ENCODE results near the gene RAB11FIP4.

DNA sequence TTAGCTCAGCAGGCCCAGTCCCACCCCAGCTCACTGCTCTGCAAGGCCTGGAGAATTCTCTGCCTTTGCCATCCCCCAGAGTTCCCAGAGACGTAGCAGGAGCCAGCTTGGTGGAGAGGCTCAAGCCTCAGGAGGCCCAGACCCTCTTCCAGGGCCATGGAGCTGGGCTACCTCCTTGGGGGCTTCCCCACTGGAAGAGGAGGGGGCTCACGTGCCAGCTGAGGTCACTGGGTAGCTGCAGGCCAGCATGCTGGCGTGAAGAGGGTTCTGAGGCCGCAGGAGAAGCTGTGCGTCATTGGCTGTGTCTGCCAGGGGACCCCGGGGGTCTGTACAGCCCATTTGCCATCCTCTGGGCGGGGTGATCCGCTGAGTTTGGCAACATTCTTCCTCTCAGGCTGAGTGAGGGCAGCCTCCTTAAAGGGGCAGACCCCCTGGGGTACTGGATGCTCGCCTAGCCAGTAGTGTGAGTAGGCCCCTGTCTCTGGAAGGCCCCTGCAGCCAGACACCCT is 131.6 kb downstream of the RAB11FIP4 start:
- TF ChIP-seq EZH2 (IDR thresholded peaks at IDR 0.05; ENCODE audit: insufficient read depth, poor library complexity, severe bottlenecking) (no peak), EZH2phosphoT487 (IDR thresholded peaks at IDR 0.05; ENCODE audit: insufficient read depth, low read depth) (no peak)
